GM18861 (cell line): ENCODE measurements around the gene CHMP2B.
"Not testable (repeated sequence)": the region's sequence is repeated elsewhere in the genome, so short reads cannot be mapped to it uniquely, and the experiment has no call there.

ENCODE experiments used
- ATAC-seq: cut with Tn5 transposase; IDR thresholded peaks from one replicate; pipeline ENCODE4 v1.9.1; 2021; ENCODE audit not compliant: unreplicated experiment

Gene CHMP2B

DNA sequence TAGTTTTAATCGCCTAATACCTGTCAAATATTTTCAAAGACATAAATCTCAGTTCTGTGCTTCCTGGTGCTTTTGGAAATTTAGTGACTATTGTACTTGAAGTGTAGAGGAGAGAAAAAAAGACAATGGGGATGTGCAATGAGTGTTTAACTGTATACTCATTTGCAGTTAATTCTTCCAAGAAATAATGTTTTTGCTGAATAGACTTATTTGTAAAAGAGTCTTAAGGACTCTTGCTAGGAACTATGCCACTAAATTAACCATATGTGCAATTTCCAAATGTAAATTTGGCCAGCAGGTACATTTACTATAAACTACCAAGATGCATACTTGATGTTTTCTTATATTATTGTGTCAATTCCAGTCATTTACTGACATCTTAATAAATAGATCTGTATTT, 2.0 kb downstream of the CHMP2B start:
- no peak for ATAC-seq

DNA sequence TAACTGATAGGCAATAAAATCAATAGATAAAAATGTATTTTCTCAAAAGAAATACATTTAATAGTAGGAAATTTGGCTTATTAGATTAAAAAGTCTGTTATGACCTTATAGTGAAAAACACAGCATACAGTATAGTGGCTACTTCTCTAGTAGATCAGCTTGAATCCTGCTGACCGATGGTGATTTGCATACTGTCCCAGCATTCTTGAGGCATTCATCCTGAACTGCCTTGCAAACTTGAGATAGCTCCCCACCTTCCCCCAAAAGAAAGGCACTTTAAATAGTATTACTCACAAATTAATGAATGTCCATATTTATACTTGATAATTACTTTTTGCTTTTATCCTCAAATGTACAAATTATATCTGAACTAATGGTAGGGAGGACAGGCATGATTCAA, 6.7 kb downstream of the CHMP2B start:
- no peak for ATAC-seq

DNA sequence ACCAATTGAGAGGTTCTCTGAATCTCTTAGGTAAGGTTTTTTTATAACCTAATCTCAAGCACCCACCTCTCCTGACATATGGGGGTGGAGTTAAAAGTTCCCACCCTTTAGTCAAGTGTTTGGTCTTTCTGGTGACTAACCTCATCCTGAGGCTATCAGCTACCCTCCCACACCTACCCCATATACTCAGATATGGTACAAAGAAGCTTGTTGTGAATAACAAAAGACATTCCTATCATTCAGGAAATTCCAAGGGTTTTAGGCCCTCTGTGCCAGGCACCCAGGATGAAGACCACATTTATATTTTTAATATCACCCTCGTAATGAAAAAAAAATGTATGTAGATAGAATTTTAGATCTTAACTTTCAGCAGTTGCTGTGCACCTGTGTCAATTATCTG, 9.0 kb downstream of the CHMP2B start:
- no peak for ATAC-seq

DNA sequence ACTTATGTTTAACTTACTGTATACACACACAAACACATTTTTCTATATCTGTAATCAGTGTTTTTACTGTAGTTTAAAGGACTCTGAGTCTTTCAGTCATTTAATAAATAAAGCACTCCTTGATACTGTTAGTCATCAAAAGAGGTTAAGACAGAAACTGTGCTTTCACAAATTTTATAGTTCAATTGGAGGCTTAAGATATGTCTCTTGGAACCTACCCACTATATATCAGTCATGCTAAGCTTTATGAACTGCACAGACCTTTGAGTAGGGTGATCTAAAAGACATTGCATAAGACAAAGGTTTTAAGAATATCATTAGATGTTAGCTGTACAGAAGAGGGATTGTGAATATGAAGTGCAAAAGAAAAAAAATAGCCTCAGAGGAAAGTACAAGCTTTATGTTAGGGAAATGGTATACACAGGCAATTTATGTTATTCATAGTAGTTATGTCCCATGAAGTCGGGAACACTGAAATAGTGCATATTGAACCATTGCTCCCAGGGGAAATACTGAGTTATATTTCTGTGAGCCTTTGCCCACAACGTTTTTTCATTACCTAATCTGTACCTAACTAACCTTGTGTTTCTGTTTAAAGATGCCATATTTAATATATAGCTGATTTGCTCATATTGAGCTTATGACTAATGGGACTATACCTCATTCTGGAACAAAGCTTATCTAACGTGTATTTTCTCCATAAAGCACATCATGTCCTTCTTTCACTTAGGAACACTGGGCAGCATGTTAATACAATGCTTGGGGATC, 19.7 kb downstream of the CHMP2B start:
- no peak for ATAC-seq

DNA sequence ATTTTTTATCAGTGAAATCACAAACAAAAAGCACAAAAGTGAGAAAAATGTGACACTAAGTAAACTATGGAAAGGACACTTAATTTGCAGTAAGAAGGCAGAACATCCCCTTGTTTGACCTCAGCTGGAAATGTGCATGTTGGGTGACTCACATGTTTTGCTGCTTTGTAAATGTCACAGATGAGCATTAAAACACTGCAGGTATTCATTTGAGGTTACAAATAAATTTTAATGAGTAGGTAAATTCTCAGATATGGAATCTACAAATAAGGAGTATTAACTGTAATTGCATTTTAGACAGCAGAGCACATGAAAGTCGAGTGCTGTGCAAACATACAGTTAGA, 20.3 kb downstream of the CHMP2B start:
- ATAC-seq = no peak

DNA sequence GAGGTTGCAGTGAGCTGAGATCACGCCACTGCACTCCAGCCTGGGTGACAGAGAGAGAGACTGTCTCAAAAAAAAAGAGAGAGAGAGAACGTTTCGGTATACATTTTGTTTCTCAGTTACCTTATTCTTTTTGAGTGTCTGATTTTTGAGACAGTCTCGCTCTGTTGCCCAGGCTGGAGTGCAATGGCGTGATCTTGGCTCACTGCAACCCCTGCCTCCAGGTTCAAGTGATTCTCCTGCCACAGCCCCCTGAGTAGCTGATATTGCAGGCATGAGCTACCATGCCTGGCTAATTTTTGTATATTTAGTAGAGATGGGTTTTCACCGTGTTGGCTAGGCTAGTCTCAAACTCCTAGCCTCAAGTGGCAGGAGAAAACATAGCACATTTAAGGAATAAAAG, 21.1 kb downstream of the CHMP2B start:
- not testable (repeated sequence) for ATAC-seq

DNA sequence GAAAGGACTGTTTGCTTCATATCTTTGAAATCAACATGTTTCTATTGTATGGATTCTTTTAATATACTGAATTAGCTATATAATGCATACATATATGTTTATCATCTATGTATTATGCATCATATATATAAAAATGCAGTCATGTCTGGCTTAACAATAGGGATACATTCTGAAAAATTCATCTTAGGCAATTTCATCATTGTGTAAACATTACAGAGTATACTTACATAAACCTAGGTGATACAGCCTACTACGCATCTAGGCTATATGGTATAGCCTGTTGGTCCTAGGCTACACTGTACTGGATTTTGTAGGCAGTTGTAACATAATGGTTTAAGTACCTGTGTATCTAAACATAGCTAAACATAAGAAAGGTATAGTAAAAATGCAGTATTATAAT, 21.7 kb downstream of the CHMP2B start:
- no peak for ATAC-seq

DNA sequence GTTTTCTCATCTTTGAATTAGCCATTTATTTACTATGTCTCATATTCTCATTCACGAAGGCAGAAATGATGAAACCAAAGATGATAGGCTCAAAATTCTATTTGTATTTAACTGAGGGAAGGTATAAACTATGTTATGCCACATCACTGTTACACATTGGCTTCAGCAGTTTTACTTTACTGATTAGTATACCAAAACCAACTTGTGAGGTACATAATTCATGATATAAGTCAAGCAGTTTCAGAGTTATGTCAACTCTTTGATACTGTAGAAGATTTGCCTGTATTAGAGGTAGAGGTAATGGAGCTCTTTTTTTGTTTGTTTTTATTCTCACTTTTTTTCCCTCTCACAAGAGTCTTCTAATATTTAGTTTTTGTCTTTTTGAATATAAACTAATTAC, 22.9 kb downstream of the CHMP2B start:
- no peak for ATAC-seq

DNA sequence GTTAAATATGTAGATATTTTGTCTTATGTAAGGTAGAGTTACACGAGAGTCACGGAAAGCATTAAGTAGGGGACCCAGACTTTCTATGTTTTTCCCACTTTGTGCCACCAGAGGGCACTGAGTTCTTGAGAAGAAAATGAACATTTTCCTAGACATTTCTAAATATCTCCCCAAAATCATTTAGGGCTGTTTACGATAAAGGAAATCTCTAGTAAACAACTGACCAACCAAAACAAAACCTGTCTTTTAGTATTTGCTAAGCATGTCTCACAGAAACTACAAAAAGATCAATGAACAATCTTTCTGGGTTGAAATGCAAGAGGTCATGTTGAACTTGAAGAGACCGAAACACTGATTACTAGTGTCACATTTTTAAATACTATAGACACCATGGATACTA, 33.2 kb downstream of the CHMP2B start:
- ATAC-seq = peak; percentile 70

DNA sequence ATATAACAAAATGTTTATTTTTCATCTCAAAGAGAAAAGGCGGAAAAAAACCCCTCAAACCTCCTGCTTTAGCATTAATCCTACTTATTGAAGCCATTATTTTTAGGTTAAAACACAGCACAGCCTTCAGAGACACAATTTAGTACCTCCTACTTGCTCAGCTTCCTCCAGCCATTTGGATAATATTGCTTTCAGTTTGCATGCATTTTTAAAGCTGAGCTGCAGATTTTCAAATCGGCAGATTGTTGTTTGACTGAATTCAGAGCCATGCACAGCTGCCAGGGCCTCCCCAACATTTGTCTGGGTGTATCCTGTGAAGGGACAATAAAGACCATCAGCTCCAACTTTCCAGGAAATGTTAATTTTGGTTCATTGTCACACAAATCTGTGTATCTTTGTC, 34.8 kb downstream of the CHMP2B start:
- ATAC-seq = no peak

DNA sequence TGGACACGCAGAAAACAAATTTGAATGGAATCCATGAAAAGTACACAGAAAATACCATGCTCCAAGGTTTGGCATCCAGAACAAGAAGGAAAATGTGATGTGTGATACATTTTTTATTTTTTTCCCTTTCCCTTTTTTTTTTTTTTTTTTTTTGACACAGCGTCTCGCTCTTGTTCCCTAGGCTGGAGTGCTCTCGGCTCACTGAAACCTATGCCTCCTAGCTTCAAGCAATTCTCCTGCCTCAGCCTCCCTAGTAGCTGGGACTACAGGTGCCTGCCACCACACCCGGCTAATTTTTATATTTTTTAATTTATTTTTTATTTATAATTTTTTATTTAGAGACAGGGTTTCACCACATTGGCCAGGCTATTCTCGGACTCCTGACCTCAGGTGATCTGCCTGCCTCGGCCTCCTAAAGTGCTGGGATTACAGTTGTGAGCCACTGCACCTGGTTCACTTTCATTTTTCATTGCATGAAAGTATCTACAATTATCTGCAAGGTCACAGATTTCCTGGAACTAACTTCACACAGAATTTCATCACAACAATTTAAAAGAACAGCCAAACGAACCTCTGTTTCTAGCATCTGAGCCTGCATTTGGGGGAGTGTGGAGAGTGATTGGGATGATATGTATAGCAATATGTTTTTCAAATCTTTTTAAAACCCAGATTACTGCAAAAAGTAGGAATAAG, 41.0 kb downstream of the CHMP2B start:
- ATAC-seq = no peak

DNA sequence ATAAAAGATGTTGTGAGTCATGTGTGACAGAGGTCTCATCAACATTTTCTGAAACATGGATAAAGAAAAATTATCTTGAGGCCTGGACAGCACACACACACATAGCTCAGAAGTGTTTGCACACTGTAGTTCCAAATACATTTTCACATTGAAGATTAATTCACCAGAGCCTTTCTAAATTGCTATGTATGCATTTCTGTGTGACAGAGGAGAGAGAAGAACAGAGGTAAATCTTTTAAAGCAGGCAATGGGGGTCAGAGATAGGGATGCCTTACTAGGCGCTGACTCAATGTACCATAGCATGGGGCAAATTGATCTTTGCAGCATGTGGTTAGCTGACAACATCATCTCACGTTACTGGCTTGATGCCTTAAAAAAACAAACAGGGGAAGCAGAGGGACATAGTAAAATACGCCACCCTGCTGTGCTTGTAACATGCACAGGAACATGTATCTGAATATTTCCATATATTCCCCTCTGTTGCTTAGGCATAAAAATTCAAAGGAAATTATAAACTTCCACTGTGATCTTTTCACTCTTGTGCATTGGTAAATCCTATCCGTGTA, 41.6 kb downstream of the CHMP2B start:
- no peak for ATAC-seq

DNA sequence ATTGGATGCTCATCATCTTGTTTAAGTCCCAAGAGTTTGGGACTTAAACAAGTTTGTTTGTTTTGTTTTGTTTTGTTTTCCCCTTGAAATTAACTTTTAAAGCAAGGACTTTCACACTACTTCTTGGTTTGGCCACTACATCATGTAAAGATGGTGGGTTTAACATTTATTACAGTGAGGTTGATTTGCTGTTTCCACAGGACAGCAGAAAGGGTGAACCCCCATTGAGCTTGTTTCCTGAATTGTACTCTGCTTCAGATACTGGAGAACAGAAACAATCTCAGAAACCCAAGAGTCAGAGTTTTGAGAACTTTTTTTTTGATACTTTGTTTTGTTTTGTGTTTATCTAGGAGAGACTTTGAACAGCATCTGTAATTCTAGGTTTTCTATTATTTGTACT, 42.6 kb downstream of the CHMP2B start:
- ATAC-seq = no peak

DNA sequence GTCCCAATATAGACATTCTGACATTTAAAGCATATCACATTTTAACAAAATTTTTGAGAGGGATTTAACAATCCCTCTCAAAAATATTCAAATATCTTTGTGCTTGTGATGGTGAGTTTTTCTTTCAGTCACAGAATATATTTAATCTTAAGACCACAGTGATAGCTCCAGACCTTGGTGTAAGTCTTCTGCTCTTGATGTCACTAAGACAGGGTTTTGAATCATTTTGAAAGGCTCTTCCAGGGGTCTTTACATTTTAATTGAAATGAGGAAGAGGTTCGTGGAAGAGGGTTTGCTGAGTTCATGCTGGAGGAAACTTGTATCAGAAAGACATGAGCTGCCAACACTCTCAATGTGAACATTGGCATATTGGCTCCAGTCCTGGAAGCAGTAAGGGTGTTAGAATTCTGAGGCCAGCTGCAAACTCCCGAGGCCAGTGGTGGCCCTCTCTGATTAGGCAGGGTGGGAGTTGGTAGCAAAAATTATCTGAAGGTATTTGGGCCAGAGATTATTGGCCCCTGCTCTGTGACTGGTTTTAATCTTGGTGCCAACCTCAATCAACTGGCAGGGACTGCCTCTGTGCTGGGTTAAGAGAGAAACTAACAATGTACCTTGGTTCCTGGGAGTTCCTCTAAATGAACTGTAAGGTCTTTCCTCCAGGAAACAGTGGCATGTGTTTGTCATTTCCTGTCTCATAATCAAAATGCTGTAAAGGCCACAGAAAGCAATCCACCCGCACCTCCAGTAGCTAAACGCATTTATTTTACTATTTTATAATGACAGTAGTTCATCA, 44.0 kb downstream of the CHMP2B start:
- ATAC-seq = no peak

DNA sequence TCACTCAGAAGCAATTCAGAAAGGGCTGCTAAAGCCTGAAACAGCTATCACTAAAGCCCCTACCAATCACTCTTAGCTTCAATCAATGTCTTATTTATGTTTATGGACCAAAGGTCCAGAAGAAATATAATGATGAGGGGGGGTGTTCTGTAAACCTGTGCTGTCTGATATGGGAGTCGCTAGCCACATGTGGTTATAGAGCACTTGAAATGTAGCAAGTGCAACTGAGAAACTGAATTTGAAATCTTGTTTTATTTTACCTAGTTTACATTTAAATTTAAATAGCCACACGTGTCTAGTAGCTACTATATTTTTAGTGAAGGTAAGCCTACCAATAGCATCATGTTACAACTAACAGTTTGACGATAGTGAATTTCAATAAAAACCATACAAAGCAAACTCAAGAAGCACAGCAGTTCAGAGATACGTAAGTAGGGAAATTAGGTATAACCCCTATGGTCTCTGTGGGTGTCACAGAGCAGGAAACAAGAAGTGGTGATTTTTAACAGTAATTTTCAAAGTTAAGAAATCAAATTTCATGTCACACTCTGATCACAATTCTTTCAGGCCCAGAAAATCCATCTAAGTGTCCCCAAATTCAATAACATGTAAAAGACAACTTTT, 45.7 kb downstream of the CHMP2B start:
- ATAC-seq = peak; percentile 91

DNA sequence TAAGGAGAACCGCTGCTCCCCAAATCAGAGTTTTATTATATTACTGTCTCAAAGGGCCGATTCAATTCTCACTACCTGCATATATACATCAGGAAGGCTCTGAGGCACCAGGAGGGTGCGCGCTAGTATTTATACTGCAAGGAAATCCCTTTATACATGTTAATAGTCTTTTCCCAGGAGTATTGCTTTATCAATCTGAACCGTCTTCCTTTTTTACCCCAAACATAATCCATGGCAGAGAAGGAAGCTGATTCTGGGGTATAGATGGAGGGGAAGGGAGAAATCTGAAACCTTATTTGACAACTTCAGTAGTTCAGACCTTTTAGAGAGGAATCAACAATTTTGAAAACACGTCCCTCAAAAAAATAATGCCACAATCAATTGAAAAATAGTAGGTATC, 49.4 kb downstream of the CHMP2B start, which contains the start of gene POU1F1:
Gene POU1F1 (minus strand): TSS at position 101 of the 400 bp plus-strand sequence. CDS start 122 bp downstream, outside the sequence.
- ATAC-seq = no peak

DNA sequence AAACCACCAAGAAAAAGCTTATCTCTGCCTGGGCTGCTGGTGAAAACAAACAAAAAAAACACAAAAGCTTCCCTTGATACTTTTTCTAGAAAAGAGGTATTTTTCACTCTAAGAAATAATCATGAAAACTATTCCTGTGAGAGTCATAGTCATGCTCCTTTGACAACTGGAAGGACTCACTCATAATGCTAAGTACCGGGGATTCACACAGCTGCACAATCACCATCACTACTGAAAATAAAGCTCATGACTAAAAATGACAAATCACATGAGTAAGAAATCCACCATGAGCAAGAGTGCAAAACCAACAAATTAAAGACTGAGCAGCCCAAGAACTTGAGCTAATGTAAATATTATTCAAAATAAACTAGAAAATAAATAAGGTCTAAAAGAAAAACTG, 59.9 kb downstream of the CHMP2B start:
- ATAC-seq = peak; percentile 54

DNA sequence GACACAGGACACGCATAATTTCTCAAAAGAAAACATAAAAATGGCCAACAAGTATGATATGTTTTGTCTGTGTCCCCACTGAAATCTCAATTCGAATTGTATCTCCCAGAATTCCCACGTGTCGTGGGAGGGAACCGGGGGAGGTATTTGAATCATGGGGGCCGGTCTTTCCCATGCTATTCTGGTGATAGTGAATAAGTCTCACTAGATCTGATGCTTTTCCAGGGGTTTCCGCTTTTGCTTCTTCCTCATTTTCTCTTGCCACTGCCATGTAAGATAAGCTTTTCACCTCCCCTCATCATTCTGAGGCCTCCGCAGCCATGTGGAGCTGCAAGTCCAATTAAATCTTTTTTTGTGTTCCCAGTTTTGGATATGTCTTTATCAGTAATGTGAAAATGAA, 61.3 kb downstream of the CHMP2B start:
- ATAC-seq = no peak

DNA sequence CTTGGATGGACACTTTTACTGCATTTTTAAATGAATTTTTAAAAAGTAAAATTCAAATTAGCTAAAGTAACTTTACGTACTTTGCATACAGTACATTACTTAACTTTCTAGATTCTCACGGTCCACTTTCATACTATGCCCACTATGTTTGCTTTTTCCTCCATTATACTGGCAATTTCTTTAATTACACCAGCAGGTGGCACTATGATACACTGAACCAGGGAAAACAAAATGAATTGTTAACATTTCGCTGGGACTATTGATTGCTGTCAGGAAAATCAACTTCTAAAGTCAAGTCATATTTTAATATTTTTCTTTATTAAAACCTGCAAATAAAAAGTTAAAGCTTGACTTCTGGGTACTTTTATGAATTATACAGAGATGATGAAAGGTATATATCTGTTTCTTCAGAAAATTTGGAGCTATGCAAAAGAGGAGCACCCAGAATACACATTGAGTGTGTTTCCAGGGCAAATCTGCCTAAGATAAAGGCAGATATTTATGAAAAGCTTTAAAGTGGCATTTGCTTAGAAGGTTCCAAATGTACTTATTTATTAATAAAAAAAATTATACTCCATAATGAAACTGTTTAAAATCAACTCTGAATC, 71.1 kb downstream of the CHMP2B start:
- ATAC-seq = peak; percentile 78

DNA sequence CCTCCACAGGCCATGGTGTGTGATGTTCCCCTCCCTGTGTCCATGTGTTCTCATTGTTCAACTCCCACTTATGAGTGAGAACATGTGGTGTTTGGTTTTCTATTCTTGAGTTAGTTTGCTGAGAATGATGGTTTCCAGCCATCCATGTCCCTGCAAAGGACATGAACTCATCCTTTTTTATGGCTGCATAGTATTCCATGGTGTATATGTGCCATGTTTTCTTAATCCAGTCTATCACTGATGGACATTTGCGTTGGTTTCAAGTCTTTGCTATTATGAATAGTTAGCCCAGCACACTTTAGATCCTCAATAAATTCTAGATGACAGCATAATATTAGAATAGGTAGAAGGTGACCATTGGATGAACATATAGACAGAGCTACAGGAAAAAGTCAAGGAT, 77.9 kb downstream of the CHMP2B start:
- ATAC-seq = not testable (repeated sequence)
